ENCODE measurements around the gene H6PD.

Gene H6PD

GRCh38 chr1:9279172-9279840 is 44.7 kb downstream of the H6PD start:
- no peak for DNase-seq (ENCODE audit: low spot score)

DNA sequence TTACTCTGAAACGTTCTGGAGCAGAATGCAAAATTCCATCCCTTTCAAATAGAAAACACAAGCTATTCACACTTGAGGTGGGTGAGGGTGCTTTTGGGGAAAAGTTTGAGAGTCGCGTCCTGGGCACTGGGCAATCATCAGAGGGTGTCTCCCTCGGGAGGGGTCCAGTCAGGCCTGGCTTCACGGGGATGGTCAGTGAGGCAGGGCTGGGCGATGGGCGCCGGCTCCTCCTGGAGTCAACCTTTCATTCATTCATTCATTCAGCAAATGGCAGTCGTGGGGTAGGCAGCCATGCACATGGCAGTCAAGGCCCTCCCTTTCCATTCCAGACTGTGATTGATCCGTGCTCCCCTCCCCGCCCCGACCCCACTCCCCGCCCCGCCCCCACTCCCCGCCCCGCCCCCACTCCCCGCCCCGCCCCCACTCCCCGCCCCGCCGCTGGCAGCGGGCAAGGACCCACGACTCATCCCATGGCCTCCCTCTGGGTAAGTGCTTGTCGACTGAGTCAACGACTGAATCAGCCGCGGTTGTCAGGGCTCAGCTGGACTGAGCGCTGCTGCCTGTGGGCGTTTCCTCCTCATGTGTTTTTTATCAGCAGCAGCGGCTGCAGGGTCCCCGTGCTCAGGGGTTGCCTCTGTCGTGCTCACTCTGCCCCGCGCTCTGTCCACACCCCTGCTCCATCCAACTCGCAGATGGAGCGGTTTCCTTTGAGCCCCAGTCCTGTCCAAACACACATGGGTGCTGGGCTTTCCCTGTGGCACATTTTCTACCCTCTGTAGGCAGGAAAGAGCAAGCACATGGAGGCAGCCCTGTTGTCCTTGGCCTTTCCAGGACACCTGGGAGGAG is 45.7 kb downstream of the H6PD start:
- no peak for DNase-seq (ENCODE audit: low spot score)

DNA sequence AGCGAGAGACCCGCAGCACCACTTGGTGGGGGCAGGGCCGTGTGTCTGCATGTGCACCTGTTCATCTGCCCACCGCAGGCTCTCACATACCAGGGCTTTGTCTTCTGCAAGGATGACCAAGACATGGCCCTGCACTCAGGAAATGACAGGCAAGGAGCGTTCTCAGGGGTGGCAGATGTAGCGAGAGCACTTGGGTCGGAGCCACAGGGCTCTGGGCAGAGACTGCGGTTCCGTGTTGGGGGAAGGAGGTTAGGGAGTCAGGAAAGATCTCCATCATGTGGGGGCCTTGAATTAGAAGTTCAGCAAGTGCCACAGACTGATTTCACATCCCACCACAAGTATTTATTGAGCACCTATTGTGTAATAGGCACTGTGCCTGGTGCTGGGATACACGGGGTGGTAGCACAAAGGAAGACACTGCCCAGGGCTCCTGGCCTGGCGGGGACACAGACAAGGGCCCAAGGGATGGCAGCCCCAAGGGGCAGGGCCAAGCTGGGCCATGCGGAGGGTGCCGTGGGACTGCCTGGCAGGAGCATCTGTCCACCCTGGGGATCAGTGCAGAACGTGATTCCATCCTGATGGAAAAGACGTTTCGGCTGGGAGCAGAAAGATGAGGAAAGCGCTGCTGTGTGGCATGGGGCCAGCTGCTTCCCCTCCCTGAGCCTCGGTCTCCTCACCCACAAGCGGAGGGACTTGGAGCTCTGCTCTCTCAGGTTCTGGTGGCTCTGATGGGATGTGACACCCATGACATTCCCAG is 46.7 kb downstream of the H6PD start:
- DNase-seq (ENCODE audit: low spot score) = no peak

DNA sequence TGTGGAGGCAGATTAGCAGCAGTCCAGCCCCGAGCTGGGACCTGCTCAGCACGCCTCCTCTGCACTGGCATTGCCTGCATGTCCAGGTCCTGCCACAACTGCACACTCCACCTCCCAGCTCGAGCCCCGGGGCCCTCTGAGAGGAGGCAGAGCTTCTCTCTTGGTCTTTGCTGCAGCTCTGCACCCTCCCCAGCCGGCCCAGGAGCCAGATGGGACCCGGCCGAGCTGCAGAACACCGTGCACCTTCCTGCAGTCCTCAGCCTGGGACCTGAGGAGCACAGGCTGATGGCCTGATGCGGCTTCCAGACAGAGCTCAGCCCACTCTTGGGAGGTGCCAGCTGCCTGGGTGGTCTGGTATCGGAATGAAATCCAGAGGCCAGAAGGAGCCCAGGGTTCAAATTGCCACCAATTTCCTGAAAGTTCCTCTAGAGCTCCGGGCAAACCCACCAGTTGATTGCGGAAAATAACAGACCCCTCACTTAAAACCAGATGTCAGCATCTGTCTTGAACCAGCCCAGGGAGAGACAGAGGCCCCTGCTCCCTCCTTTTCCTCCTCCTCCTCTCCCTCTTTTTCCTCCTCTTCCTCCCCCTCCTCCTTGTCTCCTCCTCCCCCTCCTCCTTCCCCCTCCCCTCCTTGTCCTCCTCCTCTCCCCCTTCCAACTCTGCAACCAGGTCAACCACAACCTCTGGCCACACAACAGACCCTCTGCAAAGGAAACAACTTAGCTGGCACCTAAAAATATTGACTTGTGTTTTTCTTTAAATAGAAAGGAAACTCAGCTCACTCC is 47.5 kb downstream of the H6PD start:
- no peak for DNase-seq (ENCODE audit: low spot score)

DNA sequence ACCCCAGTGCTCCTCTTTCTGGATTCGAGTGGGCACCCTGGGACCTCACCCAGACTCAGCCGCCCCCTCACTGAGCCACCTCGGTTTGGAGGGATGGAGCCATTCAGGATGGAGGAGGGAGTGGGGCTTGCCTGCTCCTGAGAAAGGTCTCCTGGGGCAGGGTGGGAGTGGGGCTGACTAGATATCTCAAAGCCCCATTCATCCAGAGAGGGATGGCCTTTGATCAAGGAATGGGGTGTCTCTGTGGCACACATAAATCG is 48.1 kb downstream of the H6PD start:
- no peak for DNase-seq (ENCODE audit: low spot score)

DNA sequence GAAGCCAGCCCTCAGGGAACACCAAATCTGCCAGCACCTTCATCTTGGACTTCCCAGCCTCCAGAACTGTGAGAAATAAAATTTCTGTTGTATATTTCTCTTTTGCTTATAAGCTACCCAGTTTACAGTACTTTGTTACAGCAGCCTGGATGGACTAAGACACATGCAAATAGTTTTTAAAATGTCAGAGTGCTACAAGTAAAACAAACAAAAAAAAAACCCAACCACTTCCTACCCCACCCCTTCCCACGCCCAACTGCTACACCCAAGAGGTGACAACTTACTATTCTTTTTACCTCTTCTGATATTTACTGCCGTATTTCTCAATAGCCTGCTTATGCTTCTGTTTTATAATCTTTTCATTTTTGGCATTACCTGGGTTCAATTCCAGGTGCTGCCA is 49.5 kb downstream of the H6PD start:
- no peak for DNase-seq (ENCODE audit: low spot score)

DNA sequence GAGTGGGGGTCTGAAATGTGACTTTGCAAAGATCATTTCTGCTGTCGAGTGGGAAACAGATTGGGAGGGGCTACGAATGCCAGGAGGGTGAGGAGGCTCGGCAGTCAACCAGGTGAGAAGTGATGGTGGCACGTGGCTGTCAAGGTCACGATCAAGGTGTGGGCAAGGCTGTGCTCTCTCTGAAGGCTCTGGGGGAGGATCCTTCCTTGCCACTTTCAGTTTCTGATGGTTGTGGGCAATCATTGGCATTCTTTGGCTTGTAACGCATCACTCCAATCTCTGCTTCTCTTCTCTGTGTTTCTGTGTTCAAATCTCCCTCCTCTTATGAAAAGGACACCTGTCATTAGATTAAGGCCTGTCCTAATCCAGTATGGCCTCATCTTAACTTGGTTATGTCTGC is 52.0 kb downstream of the H6PD start:
- DNase-seq (ENCODE audit: low spot score) = no peak

GRCh38 chr1:9289090-9289534 is 54.5 kb downstream of the H6PD start:
- DNase-seq (ENCODE audit: low spot score) = peak; percentile 60

- no peak for DNase-seq (ENCODE audit: low spot score)
Observed at GRCh38 chr1:9289711-9290485, 55.3 kb downstream of the H6PD start.

- DNase-seq (ENCODE audit: low spot score) = peak; percentile 41
Observed at GRCh38 chr1:9291914-9292360, 57.4 kb downstream of the H6PD start.

- DNase-seq (ENCODE audit: low spot score) = peak; percentile 49
Observed at GRCh38 chr1:9292361-9293240, 58.0 kb downstream of the H6PD start, which contains the start of gene SPSB1. Gene SPSB1 (plus strand): TSS chr1:9292894. CDS start chr1:9355892, 62,998 bp downstream.

GRCh38 chr1:9293241-9293532 is 58.6 kb downstream of the H6PD start:
- DNase-seq (ENCODE audit: low spot score) = no peak

DNA sequence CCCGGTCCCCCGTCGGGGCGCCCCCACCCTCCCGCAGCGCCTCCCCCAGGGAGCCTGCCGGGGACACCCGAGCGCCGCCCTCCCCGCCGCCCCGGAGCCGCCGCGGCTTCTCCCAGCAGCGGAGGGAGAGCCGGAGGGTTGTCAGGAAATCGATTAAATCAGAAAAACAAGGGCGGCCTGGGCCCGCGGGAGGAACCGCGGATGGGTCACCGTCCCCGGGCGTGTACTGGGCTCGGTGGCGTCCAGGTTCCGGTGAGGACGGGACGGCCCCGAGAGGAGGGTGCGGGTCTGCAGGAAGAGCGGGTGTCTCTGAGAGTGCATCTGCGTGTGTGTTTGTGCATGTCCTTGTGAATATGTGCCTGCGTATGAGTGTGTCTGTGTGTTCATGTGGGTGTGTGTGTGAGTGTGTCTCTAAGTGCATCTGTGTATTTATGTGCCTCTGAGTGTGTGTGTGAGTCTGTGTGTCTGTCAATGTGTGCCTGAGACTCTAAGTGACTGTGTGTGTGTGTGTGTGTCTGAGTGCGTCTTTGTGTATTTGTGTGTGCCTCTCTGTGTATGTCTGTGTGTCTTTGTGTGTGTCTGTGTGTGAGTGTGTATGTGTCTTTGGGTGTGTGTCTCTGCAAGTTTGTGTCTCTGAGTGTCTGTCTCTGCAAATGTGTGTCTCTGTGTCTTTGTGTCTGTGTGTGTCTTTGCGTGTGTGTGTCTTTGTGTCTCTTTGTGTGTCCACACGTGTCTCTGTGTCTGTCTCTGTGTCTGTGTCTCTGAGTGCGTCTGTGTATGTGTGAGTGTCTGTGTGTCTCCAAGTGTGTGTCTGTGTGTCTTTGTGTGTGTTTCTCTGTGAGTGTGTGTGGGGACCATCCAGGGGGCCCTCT is 59.2 kb downstream of the H6PD start:
- no peak for DNase-seq (ENCODE audit: low spot score)

DNA sequence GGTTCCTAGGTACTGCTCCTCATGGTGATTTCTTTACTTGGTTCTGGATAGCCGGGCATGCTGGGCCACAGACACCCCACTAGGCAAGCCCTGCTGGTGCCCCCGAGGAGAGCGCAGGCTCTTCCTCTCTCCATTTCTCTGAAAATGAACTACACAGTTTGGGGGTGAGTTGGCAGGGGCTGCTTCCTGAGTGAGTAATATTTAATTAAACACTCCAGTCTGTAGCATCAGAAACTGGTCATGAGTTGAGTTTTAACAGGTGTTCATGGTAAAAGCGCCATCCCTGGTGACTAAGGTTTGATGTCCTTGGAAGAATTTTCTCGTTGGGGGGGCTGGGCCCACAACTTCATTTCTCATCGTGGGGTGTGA is 59.8 kb downstream of the H6PD start:
- no peak for DNase-seq (ENCODE audit: low spot score)

DNA sequence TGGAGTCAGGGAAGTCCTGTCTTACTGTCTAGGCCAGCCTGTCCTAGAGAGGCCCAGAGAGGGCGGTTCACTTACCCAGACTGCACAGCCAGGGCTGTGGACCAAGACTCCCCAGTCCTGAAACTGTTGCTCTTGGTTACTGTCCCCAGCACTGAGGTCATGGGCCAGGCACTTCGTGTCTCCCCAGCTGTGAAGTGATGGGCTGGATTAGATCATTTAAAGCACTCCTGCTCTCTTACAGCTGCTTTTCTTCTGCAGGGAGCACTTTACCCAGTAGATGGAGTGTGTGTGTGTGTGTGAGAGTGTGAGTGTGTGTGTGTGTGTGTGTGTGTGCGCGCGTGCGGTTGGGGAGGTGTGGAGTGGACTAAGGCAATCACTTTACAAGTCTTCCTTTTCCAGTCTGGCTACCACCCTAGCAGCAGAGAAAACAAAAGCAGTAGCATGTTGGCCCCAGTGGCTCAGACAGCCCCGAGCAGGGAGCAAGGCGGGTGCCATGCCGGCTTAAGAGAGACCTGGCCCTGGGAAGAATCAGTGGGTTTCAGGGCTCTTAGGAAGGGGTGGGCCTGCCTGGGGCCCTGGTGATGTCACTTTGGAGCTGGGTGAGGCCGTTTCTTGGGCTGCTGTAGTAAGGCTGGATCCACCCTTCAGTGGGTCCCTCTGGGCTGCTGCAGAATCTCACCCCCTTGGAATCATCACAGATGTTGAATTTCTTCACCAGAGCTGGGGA is 60.5 kb downstream of the H6PD start:
- DNase-seq (ENCODE audit: low spot score) = no peak

- DNase-seq (ENCODE audit: low spot score) = no peak
Observed at GRCh38 chr1:9295884-9296283, 61.3 kb downstream of the H6PD start.

DNA sequence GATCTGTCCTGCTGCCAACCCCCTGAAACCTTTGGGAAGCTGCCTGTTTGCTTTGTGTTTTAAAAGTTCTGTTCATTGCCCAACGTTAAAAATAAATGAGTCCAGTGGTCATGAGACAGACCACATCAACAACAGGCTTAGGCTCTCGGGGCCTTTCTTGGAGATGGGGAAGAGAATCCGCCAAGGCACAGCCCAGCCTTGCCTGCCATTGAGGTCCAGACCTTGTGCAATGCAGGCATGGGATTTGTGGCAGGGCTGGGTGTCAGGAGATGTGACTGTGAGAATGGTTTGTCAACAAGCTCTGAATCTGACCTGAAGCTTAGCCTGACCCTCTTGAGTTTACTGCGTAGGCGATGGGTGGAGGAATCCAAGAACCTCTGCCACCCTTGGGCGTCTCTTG is 62.3 kb downstream of the H6PD start:
- no peak for DNase-seq (ENCODE audit: low spot score)

DNA sequence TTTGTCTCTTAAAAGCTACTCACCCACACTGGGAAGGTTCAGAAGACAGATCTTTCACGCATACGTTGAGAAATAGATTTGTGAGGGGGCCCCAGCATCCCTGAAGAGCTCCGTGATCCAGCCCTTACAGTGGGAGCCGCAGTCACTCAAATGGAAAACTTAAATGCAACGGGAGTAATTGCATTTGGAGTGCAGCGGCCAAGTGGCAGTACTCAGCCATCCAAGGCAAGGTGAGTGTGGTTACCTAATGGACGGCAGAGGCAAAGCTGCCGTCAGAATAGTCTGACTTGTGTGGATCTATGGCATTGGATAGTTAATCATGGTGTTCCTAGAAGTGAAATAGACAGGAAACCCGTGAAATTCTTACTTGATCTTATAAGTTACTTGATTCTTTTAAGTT is 63.3 kb downstream of the H6PD start:
- DNase-seq (ENCODE audit: low spot score) = no peak

- DNase-seq (ENCODE audit: low spot score) = no peak
Observed at GRCh38 chr1:9298282-9298681, 63.7 kb downstream of the H6PD start.
